Fibroblast of lung (primary cell): Measurements from ENCODE around the gene PREP. TPM values are rescaled to one million over a fixed set of nuclear protein-coding genes. Genes with fewer than 3 reads are reported as not detected.

Experiments used
- DNase-seq, 2 donors: peaks; one replicate each; pipeline versions ENCODE4 v3.0.0 to v3.0.0-alpha.2; 2010; ENCODE audit warnings: low read depth in 2 of 2
- H2AFZ ChIP-seq: 2 replicates; pipeline ENCODE4 v1.5.1; 2012; ENCODE audit warnings: low read length, control low read depth, inconsistent platforms
- H3K27ac ChIP-seq: 2 replicates; pipeline ENCODE4 v1.5.1; 2011; ENCODE audit warnings: low read length, control low read depth; ENCODE audit not compliant: insufficient read depth
- H3K27me3 ChIP-seq: 2 replicates; pipeline ENCODE4 v1.5.1; 2011; ENCODE audit warnings: mild to moderate bottlenecking, low read length; ENCODE audit not compliant: control insufficient read depth, insufficient read depth
- H3K36me3 ChIP-seq: 2 replicates; pipeline ENCODE4 v1.5.1; 2011; ENCODE audit warnings: low read length; ENCODE audit not compliant: control insufficient read depth, insufficient read depth
- H3K4me1 ChIP-seq: 2 replicates; pipeline ENCODE4 v1.5.1; 2011; ENCODE audit warnings: low read length; ENCODE audit not compliant: control insufficient read depth, insufficient read depth; ENCODE audit errors: extremely low read depth
- H3K4me2 ChIP-seq: 2 replicates; pipeline ENCODE4 v1.5.1; 2011; ENCODE audit warnings: low read length, control low read depth; ENCODE audit not compliant: insufficient read depth; ENCODE audit errors: extremely low read depth
- H3K4me3 ChIP-seq, 4 experiments: fragments of 200-600 bp in 1 of 4; sonication (generic) in 1 of 4; replicated peaks in 1 of 4; 2 replicates each; pipeline ENCODE4 v1.5.1; 2011 to 2016; ENCODE audit warnings: low read length in 4 of 4, low read depth in 3 of 4, mild to moderate bottlenecking in 3 of 4, control low read depth in 2 of 4, inconsistent platforms in 1 of 4, mixed read lengths in 1 of 4; ENCODE audit not compliant: insufficient read depth in 1 of 4; ENCODE audit errors: control extremely low read depth in 1 of 4
- H3K79me2 ChIP-seq: 2 replicates; pipeline ENCODE4 v1.5.1; 2012; ENCODE audit warnings: mild to moderate bottlenecking, low read length, inconsistent platforms; ENCODE audit not compliant: control insufficient read depth, insufficient read depth
- H3K9ac ChIP-seq: 2 replicates; pipeline ENCODE4 v1.5.1; 2011; ENCODE audit warnings: mild to moderate bottlenecking, low read length, control low read depth; ENCODE audit not compliant: insufficient read depth
- H3K9me3 ChIP-seq: 2 replicates; pipeline ENCODE4 v1.5.1; 2012; ENCODE audit warnings: low read depth, low read length; ENCODE audit not compliant: control insufficient read depth, insufficient read depth
- H4K20me1 ChIP-seq: 2 replicates; pipeline ENCODE4 v1.5.1; 2011; ENCODE audit warnings: low read length; ENCODE audit not compliant: control insufficient read depth, insufficient read depth; ENCODE audit errors: extremely low read depth
- CTCF ChIP-seq, 2 donors: IDR thresholded peaks in 1 of 2; conservative IDR thresholded peaks in 1 of 2; 1 replicate in 1 of 2; 2 replicates in 1 of 2; pipeline ENCODE4 v1.5.1; 2011 to 2012; ENCODE audit warnings: low read length in 2 of 2, control low read depth in 1 of 2, inconsistent platforms in 1 of 2, low read depth in 1 of 2, mild to moderate bottlenecking in 1 of 2
- EZH2 ChIP-seq: IDR thresholded peaks from 2 replicates; pipeline ENCODE4 v1.5.1; 2012; ENCODE audit warnings: low read length, control low read depth, mild to moderate bottlenecking; ENCODE audit errors: missing control alignments
- polyA plus RNA-seq, 2 donors: library from polyadenylated mRNA; depleted of rRNA in 1 of 2; stranded (reverse) in 1 of 2; unstranded in 1 of 2; fragments of >200 nt; gene quantifications; 2 replicates each; pipeline ENCODE4 v1.2.1, GENCODE V29; 2011 to 2012; ENCODE audit warnings: missing spikeins in 1 of 2
- total RNA-seq: library from RNA; depleted of rRNA; stranded (reverse); fragments of >200 nt; gene quantifications from 2 replicates; pipeline ENCODE4 v1.2.1, GENCODE V29; 2014

PREP gene
- total and polyA plus RNA-seq, 2 donors (not counting 1 experiment from before 2014, with no cell fraction given) = 18.3 to 30.7 TPM

DNA sequence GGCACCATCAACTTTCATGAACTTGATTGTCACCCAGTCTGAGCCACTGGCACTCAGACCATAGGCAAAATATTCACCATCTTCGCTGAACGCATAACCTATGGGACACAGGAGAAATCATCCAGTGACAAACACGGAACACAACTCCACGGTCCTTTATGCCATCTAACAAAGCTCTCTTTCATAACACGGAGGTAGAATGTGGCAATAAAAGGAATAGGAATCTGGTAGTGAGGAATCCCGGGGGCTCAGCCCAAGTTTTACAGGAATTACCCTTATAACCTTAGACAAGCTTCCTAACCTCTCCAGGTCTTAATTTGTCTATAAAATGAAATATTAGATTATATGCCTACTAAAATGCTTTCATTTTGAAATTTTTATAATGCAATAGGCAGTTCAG is 29.4 kb downstream of the PREP start:
- Histone ChIP-seq H2AFZ (no peak overlapping the region), H3K27ac (no peak overlapping the region), H3K27me3 (no peaks in the 10 kb centered on the region), H3K9me3 (no peaks in the 10 kb centered on the region), H3K79me2 (no peaks in the 10 kb centered on the region), H3K4me2 (no peak overlapping the region), H3K9ac (no peak overlapping the region), H3K36me3 (no peaks in the 10 kb centered on the region), H4K20me1 (no peaks in the 10 kb centered on the region), H3K4me3 (no peak overlapping the region), H3K4me1 (no peaks in the 10 kb centered on the region)
- TF ChIP-seq CTCF (conservative IDR thresholded peaks at IDR 0.05 in 1 of 2, IDR thresholded peaks at IDR 0.05 in 1 of 2; ENCODE audit: low read depth in 1 of 2, low read length in 2 of 2) (no peak), EZH2 (no peak)
- DNase-seq = no peak

- no peak overlapping the region for H3K27ac ChIP-seq
- H3K9me3 ChIP-seq = no peaks in the 10 kb centered on the region
- no peaks in the 10 kb centered on the region for H3K79me2 ChIP-seq
- no peak for DNase-seq
- H4K20me1 ChIP-seq = no peaks in the 10 kb centered on the region
- H3K4me2 ChIP-seq = no peak overlapping the region
- H3K36me3 ChIP-seq = no peaks in the 10 kb centered on the region
- H3K27me3 ChIP-seq = no peaks in the 10 kb centered on the region
- TF ChIP-seq CTCF (conservative IDR thresholded peaks at IDR 0.05 in 1 of 2, IDR thresholded peaks at IDR 0.05 in 1 of 2; ENCODE audit: low read depth in 1 of 2, low read length in 2 of 2) (no peak), EZH2 (no peak)
- H3K4me1 ChIP-seq = no peaks in the 10 kb centered on the region
- no peak overlapping the region for H3K9ac ChIP-seq
- H3K4me3 ChIP-seq = no peak overlapping the region
- no peak overlapping the region for H2AFZ ChIP-seq
Measured at GRCh38 chr6:105372849-105373182, 30.1 kb downstream of the PREP start.

DNA sequence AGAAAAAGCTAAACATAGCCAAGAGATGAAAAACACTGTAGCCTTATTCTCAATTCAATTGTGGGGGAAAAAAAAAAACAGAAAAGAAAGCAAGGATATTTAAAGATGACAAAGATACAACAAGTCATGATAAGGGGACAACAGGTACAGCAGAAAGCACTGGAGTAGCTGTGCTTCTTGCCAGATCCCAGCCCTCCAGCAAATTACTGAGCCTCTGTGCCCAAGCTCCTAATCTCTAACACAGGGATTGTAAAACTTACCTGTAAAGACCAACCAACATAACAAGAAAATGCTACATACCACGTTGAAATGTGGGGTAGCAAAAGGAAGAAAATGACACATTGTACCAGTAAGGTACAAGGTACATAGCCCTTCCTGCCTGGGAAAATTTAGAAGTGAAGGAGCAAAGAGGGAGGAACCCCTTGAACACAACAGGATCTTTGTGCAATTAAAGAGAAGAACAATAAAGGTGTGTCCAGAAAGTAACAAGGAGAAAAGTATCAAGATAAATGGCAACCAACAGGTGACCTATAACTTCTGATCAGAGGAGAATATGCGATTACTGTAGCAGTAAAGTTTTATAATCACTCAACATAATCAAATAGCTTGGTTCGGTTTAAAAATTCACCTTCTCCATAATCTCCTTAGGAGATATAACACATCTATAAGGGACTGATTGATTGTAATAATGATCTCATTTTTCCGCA is 30.6 kb downstream of the PREP start:
- Histone ChIP-seq H3K4me2 (no peak overlapping the region), H3K27me3 (no peaks in the 10 kb centered on the region), H3K4me3 (no peak overlapping the region), H3K9ac (no peak overlapping the region), H2AFZ (no peak overlapping the region), H3K9me3 (no peaks in the 10 kb centered on the region), H3K27ac (no peak overlapping the region), H3K4me1 (no peaks in the 10 kb centered on the region), H3K36me3 (no peaks in the 10 kb centered on the region), H4K20me1 (no peaks in the 10 kb centered on the region), H3K79me2 (no peaks in the 10 kb centered on the region)
- no peak for DNase-seq
- TF ChIP-seq EZH2 (no peak), CTCF (conservative IDR thresholded peaks at IDR 0.05 in 1 of 2, IDR thresholded peaks at IDR 0.05 in 1 of 2; ENCODE audit: low read depth in 1 of 2, low read length in 2 of 2) (no peak)
